Measurements from ENCODE around the gene SEMA3C. TPM values are rescaled to one million over a fixed set of nuclear protein-coding genes. Genes with fewer than 3 reads are reported as not detected.

SEMA3C gene
- total RNA-seq, 2 experiments from 2014 or later: not detected

- Mint-ChIP-seq H3K36me3 (ENCODE audit: low read depth) (no peaks in the 10 kb centered on the region), H3K4me3 (no peak overlapping the region), H3K9me3 (peaks cover 4% of the 10 kb centered on the region), H3K27me3 (no peaks in the 10 kb centered on the region), H3K27ac (no peak overlapping the region), H3K4me1 (no peaks in the 10 kb centered on the region)
- POLR2A ChIA-PET: no interaction called here
- no peak for DNase-seq
- CTCF ChIA-PET: no interaction called here
These were observed 111.5 kb downstream of the SEMA3C start for GRCh38 chr7:80807166-80807900.

DNA sequence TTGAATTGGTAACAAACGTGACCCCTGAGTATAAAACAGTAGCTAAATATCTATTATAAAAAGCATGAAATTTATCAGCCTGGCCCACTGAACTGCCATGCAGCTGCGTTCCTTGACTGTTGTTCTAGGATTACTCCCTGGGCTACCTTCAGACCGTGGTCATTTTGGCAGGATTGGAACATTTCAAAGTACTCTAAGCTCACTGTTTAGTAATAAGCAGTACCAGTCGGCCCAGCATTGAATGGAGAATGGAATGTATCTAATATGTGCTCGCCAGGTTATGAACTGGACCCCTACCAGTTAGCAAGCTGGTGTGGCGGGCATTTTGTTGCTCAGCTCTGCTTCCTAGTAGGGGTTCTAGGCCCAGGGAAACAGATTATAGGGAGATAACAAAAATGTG lies 112.2 kb downstream of the SEMA3C start:
- Mint-ChIP-seq H3K36me3 (ENCODE audit: low read depth) (no peaks in the 10 kb centered on the region), H3K9me3 (peaks cover 4% of the 10 kb centered on the region), H3K4me3 (no peak overlapping the region), H3K27me3 (no peaks in the 10 kb centered on the region), H3K4me1 (no peaks in the 10 kb centered on the region), H3K27ac (no peak overlapping the region)
- ChIA-PET POLR2A (no interaction called here), CTCF (no interaction called here)
- DNase-seq: no peak

DNA sequence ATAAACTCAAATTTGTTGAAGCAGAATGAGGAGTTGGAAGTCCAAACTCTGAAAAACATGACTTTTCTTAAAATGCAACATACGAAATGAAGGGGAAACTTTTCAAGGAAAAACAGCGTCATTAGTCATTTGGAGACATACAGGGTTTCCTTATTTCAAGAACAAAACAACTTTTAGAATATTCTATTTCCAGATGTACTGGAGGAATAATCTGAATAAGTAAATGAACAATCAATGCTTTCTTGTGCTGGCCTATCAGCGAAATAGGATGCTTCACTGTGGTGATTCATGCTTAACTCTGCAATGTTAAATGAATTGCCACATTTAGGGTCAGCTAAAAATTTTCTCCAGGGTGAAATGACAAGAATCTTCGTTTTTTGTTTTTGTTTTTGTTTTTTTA lies 114.3 kb downstream of the SEMA3C start:
- H3K27me3 Mint-ChIP-seq: no peaks in the 10 kb centered on the region

DNA sequence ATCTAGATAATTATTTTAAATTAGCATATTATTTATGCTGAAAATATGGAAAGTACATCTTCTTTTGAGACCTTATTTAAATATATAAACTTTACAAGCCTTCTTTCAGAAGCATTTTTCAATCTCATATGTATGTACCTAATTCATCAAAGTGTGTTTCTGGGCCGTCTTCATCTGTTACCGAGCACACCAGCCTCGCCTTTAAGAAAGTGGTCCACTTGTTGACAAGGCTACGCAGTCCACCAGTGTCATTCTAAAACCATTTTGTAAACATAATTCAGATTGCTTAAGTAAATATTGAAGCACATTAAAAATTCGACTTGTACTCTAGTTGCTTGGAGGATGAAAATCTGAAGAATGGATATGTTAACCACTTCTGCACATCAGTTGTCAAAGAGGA lies 116.3 kb downstream of the SEMA3C start:
- DNase-seq: no peak
- ChIA-PET CTCF (no interaction called here), POLR2A (no interaction called here)
- H3K9me3 Mint-ChIP-seq: no peaks in the 10 kb centered on the region
- H3K4me3 Mint-ChIP-seq: no peak overlapping the region
- no peak overlapping the region for H3K27ac Mint-ChIP-seq
- H3K36me3 Mint-ChIP-seq (ENCODE audit: low read depth): no peaks in the 10 kb centered on the region
- no peaks in the 10 kb centered on the region for H3K4me1 Mint-ChIP-seq
- H3K27me3 Mint-ChIP-seq: no peaks in the 10 kb centered on the region

More for the DNA sequence above, 114.3 kb downstream of the SEMA3C start:
- no peak for DNase-seq
- ChIA-PET POLR2A (no interaction called here), CTCF (no interaction called here)
- Mint-ChIP-seq H3K36me3 (ENCODE audit: low read depth) (no peaks in the 10 kb centered on the region), H3K4me1 (no peaks in the 10 kb centered on the region), H3K4me3 (no peak overlapping the region), H3K9me3 (peaks cover 2% of the 10 kb centered on the region), H3K27ac (no peak overlapping the region)

GRCh38 chr7:80794631-80795573 lies 123.9 kb downstream of the SEMA3C start:
- Mint-ChIP-seq H3K9me3 (no peaks in the 10 kb centered on the region), H3K27me3 (no peaks in the 10 kb centered on the region), H3K4me3 (no peak overlapping the region), H3K36me3 (ENCODE audit: low read depth) (no peaks in the 10 kb centered on the region), H3K27ac (no peak overlapping the region), H3K4me1 (no peaks in the 10 kb centered on the region)
- no peak for DNase-seq
- CTCF ChIA-PET: no interaction called here
- POLR2A ChIA-PET: no interaction called here

DNA sequence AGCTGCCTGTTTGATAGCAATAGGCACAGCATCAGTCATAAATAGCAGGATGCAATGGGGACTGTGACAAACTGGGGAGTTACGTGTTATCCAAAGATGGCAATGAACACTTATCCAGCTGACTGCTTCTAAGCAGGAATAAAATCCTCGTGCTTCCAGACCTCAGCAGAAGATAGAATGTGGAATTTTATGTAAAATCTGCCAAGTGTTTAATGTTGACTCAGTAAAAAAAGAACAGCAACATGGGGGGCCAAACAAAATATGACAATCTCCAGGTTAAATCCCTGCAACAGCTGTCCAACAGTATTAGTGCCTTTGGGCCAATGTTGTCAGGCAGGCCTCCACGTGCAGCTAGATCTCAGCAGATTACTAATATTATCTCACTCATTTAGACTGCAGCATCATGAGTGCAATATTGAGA lies 127.3 kb downstream of the SEMA3C start:
- Mint-ChIP-seq H3K27ac (no peak overlapping the region), H3K36me3 (ENCODE audit: low read depth) (no peaks in the 10 kb centered on the region), H3K9me3 (no peaks in the 10 kb centered on the region), H3K4me1 (no peaks in the 10 kb centered on the region), H3K4me3 (no peak overlapping the region), H3K27me3 (no peaks in the 10 kb centered on the region)
- POLR2A ChIA-PET: no interaction called here
- no peak for DNase-seq
- CTCF ChIA-PET: no interaction called here

GRCh38 chr7:80790877-80791276 lies 128.0 kb downstream of the SEMA3C start:
- ChIA-PET CTCF (no interaction called here), POLR2A (no interaction called here)
- Mint-ChIP-seq H3K4me3 (no peak overlapping the region), H3K36me3 (ENCODE audit: low read depth) (no peaks in the 10 kb centered on the region), H3K4me1 (no peaks in the 10 kb centered on the region), H3K27ac (no peak overlapping the region), H3K9me3 (no peaks in the 10 kb centered on the region), H3K27me3 (no peaks in the 10 kb centered on the region)
- DNase-seq: no peak

- ChIA-PET POLR2A (no interaction called here), CTCF (no interaction called here)
- Mint-ChIP-seq H3K27me3 (no peaks in the 10 kb centered on the region), H3K27ac (no peak overlapping the region), H3K9me3 (no peaks in the 10 kb centered on the region), H3K36me3 (ENCODE audit: low read depth) (no peaks in the 10 kb centered on the region), H3K4me3 (no peak overlapping the region), H3K4me1 (no peaks in the 10 kb centered on the region)
- no peak for DNase-seq
These were observed 131.1 kb downstream of the SEMA3C start for GRCh38 chr7:80787721-80788120.

DNA sequence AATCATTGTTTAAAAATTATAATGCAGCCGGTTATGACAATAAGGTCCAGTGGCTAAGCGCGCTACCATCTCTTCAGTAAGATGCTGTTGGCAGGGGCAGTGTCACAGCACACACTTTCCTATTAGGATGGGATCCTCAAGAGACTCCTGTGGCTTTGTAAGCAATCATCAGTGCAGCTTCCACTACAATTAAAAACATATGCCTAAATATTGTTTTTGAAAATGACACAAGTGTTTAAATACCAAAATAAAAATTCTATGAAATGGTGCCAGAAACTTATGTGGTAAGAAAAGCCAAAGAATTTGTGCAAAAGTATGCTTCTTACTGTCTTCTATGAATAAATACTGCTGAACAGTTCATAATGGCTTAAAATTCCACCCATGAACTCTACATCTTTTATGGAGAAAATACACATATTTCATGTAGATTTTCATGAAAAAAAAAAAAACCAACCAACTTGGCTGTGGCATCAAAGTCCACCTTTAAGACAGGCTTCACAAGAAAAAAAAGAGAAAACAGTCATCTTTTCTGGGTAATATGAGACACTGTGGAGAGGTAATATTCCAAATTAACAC lies 132.8 kb downstream of the SEMA3C start:
- no peak for DNase-seq
- ChIA-PET CTCF (no interaction called here), POLR2A (no interaction called here)
- Mint-ChIP-seq H3K9me3 (no peaks in the 10 kb centered on the region), H3K27me3 (no peaks in the 10 kb centered on the region), H3K27ac (no peak overlapping the region), H3K4me3 (no peak overlapping the region), H3K4me1 (no peaks in the 10 kb centered on the region), H3K36me3 (ENCODE audit: low read depth) (no peaks in the 10 kb centered on the region)

DNA sequence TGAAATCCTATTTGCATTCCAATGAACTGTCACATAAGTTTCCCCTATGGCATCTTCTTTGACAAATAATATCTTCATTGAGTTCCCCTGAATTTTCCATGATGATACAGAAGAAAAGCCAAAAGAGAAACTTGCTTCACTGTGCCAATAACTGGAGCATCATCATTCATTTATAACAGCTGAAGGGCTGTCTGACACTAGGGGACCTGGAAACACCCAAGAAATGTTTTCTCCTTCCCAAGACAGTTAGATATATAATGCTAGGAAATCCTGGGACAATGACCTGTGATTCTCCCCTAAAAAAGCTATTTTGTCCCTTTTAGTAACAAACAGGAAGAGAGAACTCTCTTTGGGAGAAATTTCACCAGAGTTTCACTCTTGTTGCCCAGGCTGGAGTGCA lies 133.6 kb downstream of the SEMA3C start:
- H3K27ac Mint-ChIP-seq: no peak overlapping the region
- H3K27me3 Mint-ChIP-seq: no peaks in the 10 kb centered on the region
- POLR2A ChIA-PET: no interaction called here
- H3K4me3 Mint-ChIP-seq: no peak overlapping the region
- DNase-seq: no peak
- no peaks in the 10 kb centered on the region for H3K9me3 Mint-ChIP-seq
- no peaks in the 10 kb centered on the region for H3K4me1 Mint-ChIP-seq
- CTCF ChIA-PET: no interaction called here
- no peaks in the 10 kb centered on the region for H3K36me3 Mint-ChIP-seq (ENCODE audit: low read depth)

- Mint-ChIP-seq H3K9me3 (no peaks in the 10 kb centered on the region), H3K27ac (no peak overlapping the region), H3K36me3 (ENCODE audit: low read depth) (no peaks in the 10 kb centered on the region), H3K27me3 (no peaks in the 10 kb centered on the region), H3K4me3 (no peak overlapping the region), H3K4me1 (no peaks in the 10 kb centered on the region)
- no peak for DNase-seq
- ChIA-PET CTCF (interaction anchor here (0.7 kb wide), 1 partner anchor 301 kb away, joined by 4 read pairs; no protein-coding TSS in a partner anchor), POLR2A (no interaction called here)
These were observed 135.0 kb downstream of the SEMA3C start for GRCh38 chr7:80783678-80784327.

GRCh38 chr7:80783186-80783677 lies 135.6 kb downstream of the SEMA3C start:
- H3K4me1 Mint-ChIP-seq: no peaks in the 10 kb centered on the region
- H3K9me3 Mint-ChIP-seq: no peaks in the 10 kb centered on the region
- no peak overlapping the region for H3K4me3 Mint-ChIP-seq
- POLR2A ChIA-PET: no interaction called here
- H3K27ac Mint-ChIP-seq: no peak overlapping the region
- H3K27me3 Mint-ChIP-seq: no peaks in the 10 kb centered on the region
- CTCF ChIA-PET: no interaction called here
- DNase-seq: no peak
- H3K36me3 Mint-ChIP-seq (ENCODE audit: low read depth): no peaks in the 10 kb centered on the region

DNA sequence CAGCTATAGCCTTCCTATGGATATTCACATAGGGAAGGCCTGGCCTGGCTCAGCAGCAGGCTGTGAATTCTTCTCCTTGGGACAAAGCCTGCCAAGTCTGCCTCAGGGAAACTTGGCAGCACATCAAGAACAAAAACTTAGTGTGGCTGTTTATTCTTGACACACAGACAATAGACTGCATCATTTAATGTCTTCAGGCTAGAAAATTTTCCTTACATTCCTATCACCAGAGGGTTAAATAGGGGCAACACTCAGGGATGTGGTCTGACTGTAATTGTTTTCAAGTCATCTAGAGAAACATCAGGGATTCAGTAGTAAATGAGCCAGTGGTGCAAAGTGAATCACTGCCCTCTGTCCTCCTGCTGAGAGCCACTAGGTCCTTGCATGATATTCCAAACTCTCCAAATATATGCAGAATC lies 137.3 kb downstream of the SEMA3C start:
- Mint-ChIP-seq H3K9me3 (no peaks in the 10 kb centered on the region), H3K36me3 (ENCODE audit: low read depth) (no peaks in the 10 kb centered on the region), H3K27me3 (no peaks in the 10 kb centered on the region), H3K4me1 (no peaks in the 10 kb centered on the region), H3K27ac (no peak overlapping the region), H3K4me3 (no peak overlapping the region)
- ChIA-PET CTCF (no interaction called here), POLR2A (no interaction called here)
- DNase-seq: no peak

Measured in activated CD4-positive, alpha-beta T cell treated with anti-CD3 and anti-CD28 coated beads, Interleukin-2, amount 10 ng/mL, durations not matched to agents 7 days and 5 days (primary cell).